GM10266 (cell line): ENCODE measurements around the gene RAB31.

Source experiments
- DNase-seq: peaks from one replicate; pipeline ENCODE4 v3.0.0; 2012; ENCODE audit errors: extremely low spot score
- CTCF ChIP-seq: IDR thresholded peaks from 2 replicates; pipeline ENCODE4 v1.5.1; 2012; ENCODE audit warnings: mild to moderate bottlenecking, low read depth; ENCODE audit not compliant: control insufficient read depth, insufficient read depth; ENCODE audit errors: missing control alignments

RAB31 gene

GRCh38 chr18:9862686-9863085 lies 154.6 kb downstream of the RAB31 start:
- TF ChIP-seq CTCF = no peak
- DNase-seq = no peak

GRCh38 chr18:9863282-9863681 lies 155.2 kb downstream of the RAB31 start:
- no peak for DNase-seq
- no peak for TF ChIP-seq CTCF

- no peak for DNase-seq
- no peak for TF ChIP-seq CTCF
Observed at GRCh38 chr18:9865764-9866490, 157.8 kb downstream of the RAB31 start.

GRCh38 chr18:9866627-9867026 lies 158.5 kb downstream of the RAB31 start:
- DNase-seq = no peak
- TF ChIP-seq CTCF = no peak

GRCh38 chr18:9867071-9867594 lies 159.0 kb downstream of the RAB31 start:
- DNase-seq = no peak
- no peak for TF ChIP-seq CTCF

GRCh38 chr18:9868857-9869714 lies 161.0 kb downstream of the RAB31 start:
- DNase-seq = no peak
- no peak for TF ChIP-seq CTCF
